Stimulated activated CD8-positive, alpha-beta memory T cell treated with anti-CD3 and anti-CD28 coated beads, Interleukin-15, amount 100 ng/mL, for 1 hour (primary cell): ENCODE results near the gene GATB.
A peak's percentile ranks its signal among the peaks of the same experiment; 100 is the strongest.

Source experiments
- DNase-seq: peaks from one replicate; pipeline ENCODE4 v3.0.0-alpha.2; 2020; ENCODE audit warnings: low read depth

Gene GATB

DNA sequence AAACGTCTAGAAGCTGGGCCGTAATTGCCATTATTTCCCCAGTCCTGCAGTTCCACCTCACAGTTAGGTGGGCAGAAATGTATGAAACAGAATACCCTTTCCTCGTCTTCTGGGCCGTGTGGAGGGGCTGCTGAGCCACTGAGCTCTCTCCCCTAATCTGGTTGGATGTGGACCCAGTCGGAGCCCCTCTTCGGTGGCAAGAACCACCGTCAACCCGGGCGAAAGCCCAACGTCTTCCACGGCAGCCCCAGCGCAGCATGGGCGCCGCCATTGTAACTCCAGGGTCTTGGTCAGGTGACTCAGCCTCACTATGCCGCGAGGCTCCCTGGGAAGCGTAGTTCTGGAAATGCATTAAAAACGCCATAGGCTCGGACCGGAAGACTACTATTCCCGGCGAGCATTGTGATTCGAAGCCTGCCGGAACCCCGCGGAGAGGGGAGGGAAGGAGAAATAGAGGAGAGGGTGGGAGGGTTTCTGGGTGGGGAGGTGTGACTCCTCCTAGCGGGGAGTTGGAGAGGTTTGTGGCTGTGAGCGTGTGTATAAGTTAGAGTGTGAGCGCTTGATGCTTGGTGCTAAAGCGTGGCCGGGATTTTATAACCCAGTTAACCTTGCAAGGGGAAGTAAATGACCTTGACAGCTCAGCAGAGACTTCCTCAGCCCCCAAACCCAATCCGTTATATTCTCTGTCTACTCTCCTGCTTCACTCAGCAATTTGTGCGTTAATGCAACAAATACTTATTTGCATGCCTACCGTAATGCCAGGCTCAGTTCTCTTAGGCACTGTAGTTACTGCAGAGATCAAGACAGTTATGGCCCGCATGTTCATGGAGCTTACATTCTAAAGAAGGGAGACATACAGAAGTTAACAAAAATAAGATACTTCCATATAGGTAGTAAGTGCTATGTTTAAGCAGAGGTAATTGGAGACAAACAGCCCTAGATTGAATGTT, at the start of gene GATB:
TSS of gene GATB (minus strand) at position 296 of the 950 bp plus-strand sequence. CDS start at position 271, 25 bp downstream.
- peak; percentile 81 for DNase-seq

DNA sequence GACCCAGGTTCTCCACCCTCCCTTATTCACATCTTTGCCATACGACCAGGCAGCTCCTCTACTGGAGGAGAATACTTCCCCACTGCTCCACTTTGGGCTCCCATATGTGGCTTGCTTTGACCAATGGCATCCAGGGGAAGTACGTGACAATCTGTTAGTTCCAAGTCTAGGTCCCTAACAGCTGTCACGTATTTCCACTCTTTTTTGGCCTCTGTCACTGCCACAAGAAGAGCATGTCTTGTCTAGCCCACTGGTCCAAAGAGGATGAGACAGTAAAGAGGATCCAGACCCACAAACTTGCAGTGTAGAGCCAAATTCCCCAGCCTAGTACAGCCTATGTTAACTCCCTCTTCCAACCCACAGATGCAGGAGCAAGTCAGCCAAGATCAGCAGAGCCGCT, 49.7 kb upstream of the GATB start:
- no peak for DNase-seq

DNA sequence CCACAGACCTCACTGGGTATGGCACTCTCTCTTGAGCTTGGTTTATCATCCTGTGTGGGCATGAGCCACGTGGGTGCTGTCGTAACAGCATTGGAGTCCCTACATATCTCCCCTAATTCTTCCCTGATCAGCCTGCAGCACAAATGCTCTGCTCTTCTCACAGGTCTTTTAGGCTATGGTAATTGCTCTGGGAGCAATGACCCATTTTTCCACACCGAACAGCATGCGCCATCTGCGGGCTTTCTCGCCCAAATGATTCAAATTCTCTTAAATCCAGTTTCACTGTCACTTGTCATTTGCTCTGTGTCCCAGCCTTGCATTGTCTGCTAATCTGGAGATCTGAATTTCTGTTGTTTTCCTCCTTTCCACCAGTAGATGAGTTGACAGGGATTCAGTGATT, 48.9 kb upstream of the GATB start:
- no peak for DNase-seq

DNA sequence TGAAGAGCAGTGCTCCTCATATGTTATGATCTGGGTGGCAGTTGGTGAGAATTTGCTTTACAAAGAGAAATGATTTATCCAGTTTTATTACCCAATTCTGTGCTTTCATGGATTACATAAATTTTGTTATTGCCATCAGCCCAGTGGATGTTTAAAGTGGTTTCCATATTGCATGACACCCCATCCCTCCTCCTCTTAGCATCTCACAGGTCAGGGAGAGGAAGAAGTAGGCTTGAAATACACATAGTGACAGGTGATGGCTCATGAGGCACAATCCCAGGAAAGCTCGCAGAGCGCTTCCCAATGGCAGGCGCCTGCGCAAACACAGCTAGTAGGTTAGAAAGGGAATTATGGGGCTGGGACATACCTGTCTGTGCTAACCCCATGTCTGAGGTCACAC, 47.7 kb upstream of the GATB start:
- no peak for DNase-seq

- no peak for DNase-seq
Measured at GRCh38 chr4:151808120-151808529, 47.3 kb upstream of the GATB start.

DNA sequence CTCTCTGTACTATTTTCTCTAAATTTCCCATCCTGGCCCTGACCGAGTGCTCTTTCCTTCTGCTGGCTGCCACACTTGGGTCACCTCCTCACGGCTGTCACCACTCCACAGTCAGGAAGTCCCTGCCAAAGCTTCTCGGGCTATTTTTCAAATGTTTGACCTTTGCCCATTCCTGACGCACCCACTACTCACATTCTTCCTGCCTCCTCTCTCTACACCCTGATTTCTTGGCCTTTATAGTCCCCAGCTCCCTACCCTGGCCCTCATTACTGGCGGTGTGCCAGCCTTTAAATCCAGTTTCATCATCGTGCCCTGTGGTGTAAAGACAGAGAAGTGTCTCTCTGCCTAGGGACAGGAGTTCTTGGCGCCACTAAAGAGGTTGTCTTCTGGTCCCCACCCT, 46.4 kb upstream of the GATB start:
- DNase-seq = no peak

- no peak for DNase-seq
Measured at GRCh38 chr4:151806511-151806927, 45.7 kb upstream of the GATB start.

- no peak for DNase-seq
Measured at GRCh38 chr4:151804821-151805220, 44.0 kb upstream of the GATB start.

DNA sequence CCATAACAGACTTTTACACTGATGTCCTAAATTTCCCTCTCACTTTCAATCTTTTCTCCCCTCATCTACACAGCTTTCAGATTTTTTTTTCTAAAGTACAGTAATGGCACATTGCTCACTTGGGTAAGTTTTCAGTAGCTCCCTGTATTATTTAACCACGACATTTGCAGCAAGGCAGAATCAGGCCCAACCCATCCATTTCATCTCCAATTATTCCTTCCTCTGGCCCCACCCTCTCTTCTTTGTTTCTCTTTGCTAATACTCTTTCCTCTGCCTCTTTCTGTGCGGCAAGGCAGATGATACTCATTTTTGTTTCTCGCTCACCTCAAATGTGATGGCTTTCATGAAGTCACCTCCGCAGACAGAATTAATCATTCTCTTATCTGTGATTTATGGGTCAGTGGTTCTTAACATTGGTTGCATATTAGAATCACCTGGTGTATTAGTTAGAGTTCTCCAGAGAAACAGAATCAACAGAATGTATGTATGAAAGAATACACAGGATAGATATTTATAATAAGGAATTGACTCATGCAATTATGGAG, 43.4 kb upstream of the GATB start:
- DNase-seq = no peak

DNA sequence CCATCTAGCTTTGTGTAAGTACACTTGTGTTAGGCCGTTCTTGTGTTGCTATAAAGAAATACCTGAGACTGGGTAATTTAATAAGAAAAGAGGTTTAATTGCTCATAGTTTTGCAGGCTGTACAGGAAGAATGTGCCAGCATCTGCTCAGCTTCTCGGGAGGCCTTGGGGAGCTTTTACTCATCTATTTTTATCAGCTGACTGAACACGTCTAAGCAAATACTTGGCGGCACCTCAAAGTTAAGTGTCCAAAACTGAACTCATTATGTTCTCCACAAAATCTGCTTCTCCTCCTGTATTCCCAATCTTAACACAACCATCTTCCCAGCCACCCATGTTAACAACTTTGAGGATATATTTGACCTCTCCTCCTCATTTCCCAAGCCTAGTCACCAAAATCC, 42.4 kb upstream of the GATB start:
- no peak for DNase-seq

DNA sequence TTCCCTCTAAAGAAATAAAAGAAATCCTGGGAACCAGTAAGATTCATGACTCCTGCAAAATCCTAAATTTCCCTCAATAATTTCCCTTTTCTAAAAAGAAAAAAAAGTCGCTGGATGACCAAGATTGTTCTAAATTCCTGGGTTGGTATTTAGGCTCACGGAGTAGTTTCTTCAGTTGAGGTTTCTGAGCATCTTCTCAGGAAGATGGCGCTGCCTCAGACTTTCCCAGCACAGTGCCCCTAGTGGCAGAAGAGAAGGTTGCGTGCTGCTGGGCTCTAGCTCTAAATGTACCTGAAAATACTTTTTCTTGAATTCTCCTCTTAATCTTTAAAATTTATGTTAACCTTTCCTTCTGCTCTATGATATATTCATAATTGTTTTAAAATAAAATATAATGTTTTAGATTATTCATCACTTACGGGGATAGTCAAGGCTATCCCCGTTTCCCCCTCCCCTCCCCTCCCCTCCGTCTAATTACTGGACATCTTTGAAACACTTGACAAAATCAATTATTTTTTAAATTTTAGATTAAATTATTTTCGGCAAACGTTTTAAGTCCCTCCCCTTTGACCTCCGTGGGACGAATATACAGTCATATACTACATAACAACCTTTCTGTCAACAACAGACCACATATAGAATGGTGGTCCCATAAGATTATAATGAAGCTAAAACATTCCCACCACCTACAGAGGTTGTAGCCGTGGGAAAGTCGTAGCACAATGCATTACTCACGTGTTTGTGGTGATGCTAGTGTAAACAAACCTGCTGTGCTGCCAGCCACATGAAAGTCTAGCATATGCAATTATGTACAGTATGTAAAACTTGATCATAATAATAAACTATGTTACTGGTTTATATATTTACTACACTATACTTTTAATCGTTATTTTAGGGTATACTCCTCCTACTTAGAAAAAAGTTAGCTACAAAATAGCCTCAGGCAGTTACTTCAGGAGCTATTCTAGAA, 41.0 kb upstream of the GATB start:
- peak; percentile 30 for DNase-seq

DNA sequence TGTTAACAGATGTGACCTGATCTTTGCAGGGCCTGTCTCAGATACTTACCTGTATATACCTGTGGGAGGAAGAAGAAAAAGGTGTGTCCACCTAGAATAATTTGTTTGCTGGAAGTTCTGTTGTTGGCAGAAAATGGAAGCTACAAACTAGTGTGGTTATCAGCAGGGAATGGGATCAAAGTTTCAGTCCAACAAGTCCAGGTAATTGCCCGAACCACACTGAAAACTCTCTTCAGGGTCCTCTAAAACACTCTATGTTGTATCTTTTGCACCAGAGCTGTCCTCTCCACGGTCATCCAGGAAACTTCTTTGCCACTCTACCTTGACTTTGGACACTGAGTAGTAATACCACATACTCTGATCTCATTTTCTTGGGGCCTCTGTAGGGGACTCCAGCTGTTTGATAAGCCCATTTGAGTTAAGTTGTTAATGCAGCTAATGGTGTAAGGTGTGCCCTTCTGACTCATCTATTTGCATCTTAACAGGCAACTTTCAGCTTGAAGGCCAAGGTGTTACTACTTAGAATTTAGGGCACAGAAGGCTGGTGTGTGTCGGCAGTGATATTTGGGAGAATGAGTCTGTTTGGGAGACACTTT, 38.7 kb upstream of the GATB start:
- DNase-seq = no peak

- no peak for DNase-seq
Measured at GRCh38 chr4:151798678-151799416, 38.0 kb upstream of the GATB start.

DNA sequence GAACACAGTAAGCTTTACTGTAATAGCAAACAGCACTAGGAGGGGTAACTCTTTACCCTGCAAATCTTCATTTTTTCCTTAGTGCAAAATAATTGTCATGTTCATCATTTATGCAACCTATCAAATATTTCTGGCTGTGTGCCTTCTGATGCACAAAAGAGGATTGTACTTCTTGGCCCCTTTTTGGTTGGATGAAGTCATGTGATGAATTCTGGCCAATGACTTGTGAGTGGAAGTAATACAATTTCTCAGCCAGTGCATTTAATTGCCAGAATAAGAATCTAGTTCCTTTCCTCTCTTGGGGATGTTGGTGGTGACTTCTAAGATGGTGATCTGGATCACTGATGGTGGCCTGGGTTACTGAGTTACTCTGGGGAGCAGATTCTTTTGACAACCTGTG, 37.0 kb upstream of the GATB start:
- no peak for DNase-seq

DNA sequence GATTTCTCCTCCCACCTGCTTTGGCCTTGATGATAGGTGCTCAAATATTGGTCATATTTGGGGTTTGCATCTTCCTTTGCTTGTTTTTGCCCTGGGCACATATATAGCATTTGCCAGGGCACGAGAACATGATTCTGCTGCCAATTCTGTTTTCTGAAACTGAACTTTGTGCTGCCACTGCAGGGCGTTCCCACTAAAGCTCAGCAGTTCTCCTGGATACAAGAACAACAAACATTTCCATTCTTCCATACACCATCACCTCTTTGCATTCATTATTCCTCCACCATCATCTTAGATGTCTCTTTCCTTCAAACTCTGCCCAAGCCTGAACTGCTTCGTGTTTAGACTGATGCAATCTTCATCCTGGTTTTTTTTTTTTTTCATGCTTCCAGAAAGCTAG, 36.3 kb upstream of the GATB start:
- DNase-seq = no peak

- DNase-seq = no peak
Measured at GRCh38 chr4:151796106-151796505, 35.3 kb upstream of the GATB start.

- no peak for DNase-seq
Measured at GRCh38 chr4:151792995-151793394, 32.2 kb upstream of the GATB start.

GRCh38 chr4:151792530-151792929, 31.7 kb upstream of the GATB start:
- DNase-seq = no peak

DNA sequence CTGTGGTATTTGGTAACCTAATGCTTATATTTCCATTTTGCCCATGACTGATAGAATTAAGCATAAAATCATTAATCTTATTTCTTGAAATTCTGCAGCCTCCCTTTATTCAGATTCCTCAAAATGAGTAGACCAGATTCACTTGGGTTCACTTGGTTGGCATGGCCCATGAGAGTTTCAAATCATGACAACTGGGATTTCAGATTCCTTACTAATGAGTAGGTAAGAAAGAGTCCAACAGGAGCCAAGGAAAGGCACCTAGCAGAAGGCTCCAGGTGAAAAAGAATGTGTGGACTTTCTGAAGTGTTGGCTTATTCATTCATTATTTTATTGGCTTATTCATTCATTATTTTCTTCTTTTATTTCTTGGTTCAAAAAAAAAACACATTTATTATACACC, 27.2 kb upstream of the GATB start:
- DNase-seq = no peak

DNA sequence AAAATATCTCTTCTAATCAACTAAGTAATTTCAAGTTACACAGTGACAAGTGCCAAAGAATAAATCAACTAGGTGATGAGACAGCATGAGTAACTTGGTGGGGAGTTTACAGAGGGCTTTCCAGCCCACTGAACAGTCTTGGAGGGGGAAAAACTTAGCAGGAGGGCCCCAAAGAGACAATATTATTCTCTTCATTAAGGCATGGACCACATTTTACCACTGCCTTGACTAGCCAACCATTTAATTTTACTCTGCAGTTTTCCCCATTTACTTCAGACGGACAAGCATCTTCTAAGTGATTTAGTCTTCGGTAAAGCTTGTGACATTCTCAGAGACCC, 25.3 kb upstream of the GATB start:
- no peak for DNase-seq

GRCh38 chr4:151785484-151786157, 24.8 kb upstream of the GATB start:
- DNase-seq = no peak
